ENCODE results near the gene KIFC3.

The KIFC3 gene

GRCh38 chr16:57752581-57753447 lies 49.5 kb downstream of the KIFC3 start:
- Histone ChIP-seq H3K27ac (ENCODE audit: insufficient read depth in 1 of 2, low read depth in 1 of 2, low read length in 2 of 2, poor library complexity in 1 of 2, severe bottlenecking in 2 of 2) (no peak overlapping the region), H3K27me3 (replicated peaks in 2 of 5; ENCODE audit: control insufficient read depth in 4 of 5, insufficient read depth in 5 of 5, low read length in 4 of 5) (no peaks in the 10 kb centered on the region), H3K36me3 (ENCODE audit: control insufficient read depth in 4 of 4, insufficient read depth in 4 of 4, low read length in 3 of 4) (peaks cover 0 to 91% (median 69%) of the 10 kb centered on the region in 4 experiments), H3K4me3 (ENCODE audit: control insufficient read depth in 1 of 7, extremely low read depth in 1 of 7, insufficient read depth in 4 of 7, low read depth in 2 of 7, low read length in 6 of 7) (no peak overlapping the region), H3K9me3 (ENCODE audit: control extremely low read depth in 1 of 5, control insufficient read depth in 4 of 5, insufficient read depth in 2 of 5, low read depth in 1 of 5, low read length in 4 of 5) (no peaks in the 10 kb centered on the region), H3K4me1 (ENCODE audit: control extremely low read depth in 1 of 4, control insufficient read depth in 4 of 4, insufficient read depth in 4 of 4, low read length in 3 of 4) (peaks cover 0 to 5% (median 0%) of the 10 kb centered on the region in 4 experiments)
- no peak for DNase-seq
- CTCF ChIA-PET: interaction anchor here (1.4 kb wide), 1 partner anchor 177 kb away, joined by 3 read pairs; no protein-coding TSS in a partner anchor
- 93% methylated on average over 35 of the region's 44 CpGs for WGBS (ENCODE audit: insufficient coverage)
- POLR2A ChIA-PET: no interaction called here

- WGBS (ENCODE audit: insufficient coverage): 100% methylated on average over 6 of the region's 6 CpGs
- CTCF ChIA-PET: interaction anchor here (1.0 to 1.4 kb wide), 3 partner anchors 15 to 176 kb away, joined by 3 read pairs; no protein-coding TSS in a partner anchor
- Histone ChIP-seq H3K27me3 (replicated peaks in 2 of 5; ENCODE audit: control insufficient read depth in 4 of 5, insufficient read depth in 5 of 5, low read length in 4 of 5) (no peaks in the 10 kb centered on the region), H3K36me3 (ENCODE audit: control insufficient read depth in 4 of 4, insufficient read depth in 4 of 4, low read length in 3 of 4) (peaks cover 0 to 92% (median 69%) of the 10 kb centered on the region in 4 experiments), H3K4me1 (ENCODE audit: control extremely low read depth in 1 of 4, control insufficient read depth in 4 of 4, insufficient read depth in 4 of 4, low read length in 3 of 4) (peaks cover 0 to under 1% (median 0%) of the 10 kb centered on the region in 4 experiments), H3K4me3 (ENCODE audit: control insufficient read depth in 1 of 7, extremely low read depth in 1 of 7, insufficient read depth in 4 of 7, low read depth in 2 of 7, low read length in 6 of 7) (no peak overlapping the region), H3K9me3 (ENCODE audit: control extremely low read depth in 1 of 5, control insufficient read depth in 4 of 5, insufficient read depth in 2 of 5, low read depth in 1 of 5, low read length in 4 of 5) (no peaks in the 10 kb centered on the region), H3K27ac (ENCODE audit: insufficient read depth in 1 of 2, low read depth in 1 of 2, low read length in 2 of 2, poor library complexity in 1 of 2, severe bottlenecking in 2 of 2) (no peak overlapping the region)
- POLR2A ChIA-PET: no interaction called here
- DNase-seq: no peak
Observed at GRCh38 chr16:57752203-57752580, 50.1 kb downstream of the KIFC3 start.

GRCh38 chr16:57751539-57752202 lies 50.6 kb downstream of the KIFC3 start:
- no peaks in the 10 kb centered on the region for H3K27me3 ChIP-seq (replicated peaks in 2 of 5; ENCODE audit: control insufficient read depth in 4 of 5, insufficient read depth in 5 of 5, low read length in 4 of 5)
- ChIA-PET CTCF (interaction anchor here (1.0 to 1.4 kb wide), 3 partner anchors 15 to 176 kb away, joined by 3 read pairs; no protein-coding TSS in a partner anchor), POLR2A (no interaction called here)
- no peak overlapping the region for H3K4me3 ChIP-seq (ENCODE audit: control insufficient read depth in 1 of 7, extremely low read depth in 1 of 7, insufficient read depth in 4 of 7, low read depth in 2 of 7, low read length in 6 of 7)
- H3K9me3 ChIP-seq (ENCODE audit: control extremely low read depth in 1 of 5, control insufficient read depth in 4 of 5, insufficient read depth in 2 of 5, low read depth in 1 of 5, low read length in 4 of 5): no peaks in the 10 kb centered on the region
- DNase-seq: no peak
- no peak overlapping the region for H3K27ac ChIP-seq (ENCODE audit: insufficient read depth in 1 of 2, low read depth in 1 of 2, low read length in 2 of 2, poor library complexity in 1 of 2, severe bottlenecking in 2 of 2)
- H3K36me3 ChIP-seq (ENCODE audit: control insufficient read depth in 4 of 4, insufficient read depth in 4 of 4, low read length in 3 of 4): peaks cover 0 to 92% (median 68%) of the 10 kb centered on the region in 4 experiments
- WGBS (ENCODE audit: insufficient coverage): 95% methylated on average over 23 of the region's 26 CpGs
- H3K4me1 ChIP-seq (ENCODE audit: control extremely low read depth in 1 of 4, control insufficient read depth in 4 of 4, insufficient read depth in 4 of 4, low read length in 3 of 4): no peaks in the 10 kb centered on the region

- Histone ChIP-seq H3K4me1 (ENCODE audit: control extremely low read depth in 1 of 4, control insufficient read depth in 4 of 4, insufficient read depth in 4 of 4, low read length in 3 of 4) (no peaks in the 10 kb centered on the region), H3K9me3 (ENCODE audit: control extremely low read depth in 1 of 5, control insufficient read depth in 4 of 5, insufficient read depth in 2 of 5, low read depth in 1 of 5, low read length in 4 of 5) (no peaks in the 10 kb centered on the region), H3K36me3 (ENCODE audit: control insufficient read depth in 4 of 4, insufficient read depth in 4 of 4, low read length in 3 of 4) (peaks cover 0 to 87% (median 64%) of the 10 kb centered on the region in 4 experiments), H3K4me3 (ENCODE audit: control insufficient read depth in 1 of 7, extremely low read depth in 1 of 7, insufficient read depth in 4 of 7, low read depth in 2 of 7, low read length in 6 of 7) (no peak overlapping the region), H3K27ac (ENCODE audit: insufficient read depth in 1 of 2, low read depth in 1 of 2, low read length in 2 of 2, poor library complexity in 1 of 2, severe bottlenecking in 2 of 2) (no peak overlapping the region), H3K27me3 (replicated peaks in 2 of 5; ENCODE audit: control insufficient read depth in 4 of 5, insufficient read depth in 5 of 5, low read length in 4 of 5) (no peaks in the 10 kb centered on the region)
- POLR2A ChIA-PET: interaction anchor here (0.6 kb wide), 1 partner anchor 425 kb away, joined by 3 read pairs; no protein-coding TSS in a partner anchor
- 93% methylated on average over 21 of the region's 24 CpGs for WGBS (ENCODE audit: insufficient coverage)
- no peak for DNase-seq
- CTCF ChIA-PET: interaction anchor here (1.0 to 1.1 kb wide), 2 partner anchors 16 to 160 kb away, joined by 3 read pairs; no protein-coding TSS in a partner anchor
Observed at GRCh38 chr16:57750796-57751538, 51.3 kb downstream of the KIFC3 start.

GRCh38 chr16:57749856-57750452 lies 52.3 kb downstream of the KIFC3 start:
- POLR2A ChIA-PET: interaction anchor here (0.6 kb wide), 1 partner anchor 426 kb away, joined by 3 read pairs; no protein-coding TSS in a partner anchor
- CTCF ChIA-PET: no interaction called here
- Histone ChIP-seq H3K27me3 (replicated peaks in 2 of 5; ENCODE audit: control insufficient read depth in 4 of 5, insufficient read depth in 5 of 5, low read length in 4 of 5) (no peaks in the 10 kb centered on the region), H3K27ac (ENCODE audit: insufficient read depth in 1 of 2, low read depth in 1 of 2, low read length in 2 of 2, poor library complexity in 1 of 2, severe bottlenecking in 2 of 2) (no peak overlapping the region), H3K4me3 (ENCODE audit: control insufficient read depth in 1 of 7, extremely low read depth in 1 of 7, insufficient read depth in 4 of 7, low read depth in 2 of 7, low read length in 6 of 7) (no peak overlapping the region), H3K4me1 (ENCODE audit: control extremely low read depth in 1 of 4, control insufficient read depth in 4 of 4, insufficient read depth in 4 of 4, low read length in 3 of 4) (no peaks in the 10 kb centered on the region), H3K36me3 (ENCODE audit: control insufficient read depth in 4 of 4, insufficient read depth in 4 of 4, low read length in 3 of 4) (peaks cover 0 to 83% (median 58%) of the 10 kb centered on the region in 4 experiments), H3K9me3 (ENCODE audit: control extremely low read depth in 1 of 5, control insufficient read depth in 4 of 5, insufficient read depth in 2 of 5, low read depth in 1 of 5, low read length in 4 of 5) (no peaks in the 10 kb centered on the region)
- DNase-seq: no peak
- WGBS (ENCODE audit: insufficient coverage): 100% methylated on average over 2 of the region's 5 CpGs

- Histone ChIP-seq H3K36me3 (ENCODE audit: control insufficient read depth in 4 of 4, insufficient read depth in 4 of 4, low read length in 3 of 4) (peaks cover 3 to 83% (median 59%) of the 10 kb centered on the region in 4 experiments), H3K9me3 (ENCODE audit: control extremely low read depth in 1 of 5, control insufficient read depth in 4 of 5, insufficient read depth in 2 of 5, low read depth in 1 of 5, low read length in 4 of 5) (no peaks in the 10 kb centered on the region), H3K4me3 (ENCODE audit: control insufficient read depth in 1 of 7, extremely low read depth in 1 of 7, insufficient read depth in 4 of 7, low read depth in 2 of 7, low read length in 6 of 7) (no peak overlapping the region), H3K27me3 (replicated peaks in 2 of 5; ENCODE audit: control insufficient read depth in 4 of 5, insufficient read depth in 5 of 5, low read length in 4 of 5) (no peaks in the 10 kb centered on the region), H3K4me1 (ENCODE audit: control extremely low read depth in 1 of 4, control insufficient read depth in 4 of 4, insufficient read depth in 4 of 4, low read length in 3 of 4) (no peaks in the 10 kb centered on the region), H3K27ac (ENCODE audit: insufficient read depth in 1 of 2, low read depth in 1 of 2, low read length in 2 of 2, poor library complexity in 1 of 2, severe bottlenecking in 2 of 2) (no peak overlapping the region)
- 92% methylated on average over 2 of the region's 3 CpGs for WGBS (ENCODE audit: insufficient coverage)
- ChIA-PET CTCF (no interaction called here), POLR2A (interaction anchor here (0.5 kb wide), 1 partner anchor 65 kb away, joined by 3 read pairs; no protein-coding TSS in a partner anchor)
- no peak for DNase-seq
Observed at GRCh38 chr16:57749101-57749692, 53.1 kb downstream of the KIFC3 start.
